PC-9 (cell line): Measurements from ENCODE around the gene RAB40C. TPM values are rescaled to one million over a fixed set of nuclear protein-coding genes. Genes with fewer than 3 reads are reported as not detected.

Experiments
- BruUV-seq: library from RNA; stranded (reverse); fragments of 400-500 nt; replicated peaks from 2 replicates; lab custom pipeline; 2021; lab: Mats Ljungman, UMichigan
- CTCF ChIA-PET: fragments of 300-600 bp; sonication (Branson Sonifier 250); formaldehyde crosslinking; loops from one replicate; lab custom pipeline; 2022; ENCODE audit warnings: antibody characterized with exemption; lab: Charles Lee
- POLR2A ChIA-PET: fragments of 300-600 bp; sonication (Branson Sonifier 250); formaldehyde crosslinking; loops from one replicate; lab custom pipeline; 2022; ENCODE audit warnings: antibody characterized with exemption; ENCODE audit not compliant: unreplicated experiment; lab: Charles Lee
- DNase-seq, 2 experiments: peaks; one replicate each; pipeline versions ENCODE4 v3.0.0 to v3.0.0-alpha.2; 2015 to 2022; ENCODE audit warnings: mixed read lengths in 1 of 2
- H2AFZ ChIP-seq: fragments of 200-600 bp; sonication (generic); 2 replicates; pipeline ENCODE4 v1.8.1; 2017; ENCODE audit warnings: antibody characterized with exemption
- H3F3A ChIP-seq: fragments of 200-600 bp; sonication (generic); 2 replicates; pipeline ENCODE4 v1.8.1; 2017; ENCODE audit warnings: antibody characterized with exemption, mild to moderate bottlenecking, low read depth; ENCODE audit not compliant: insufficient read depth
- H3K27ac ChIP-seq: fragments of 200-600 bp; sonication (generic); 2 replicates; pipeline ENCODE4 v1.6.1; 2016; ENCODE audit warnings: mixed run types
- H3K27me3 ChIP-seq: fragments of 200-600 bp; sonication (generic); 2 replicates; pipeline ENCODE4 v1.6.1; 2016; ENCODE audit warnings: low read depth, mixed run types; ENCODE audit not compliant: insufficient read depth
- H3K36me3 ChIP-seq: fragments of 200-600 bp; sonication (generic); 2 replicates; pipeline ENCODE4 v1.6.1; 2016; ENCODE audit warnings: low read depth, mixed run types
- H3K4me1 ChIP-seq: fragments of 200-600 bp; sonication (generic); replicated peaks from 2 replicates; pipeline ENCODE4 v1.6.1; 2016; ENCODE audit warnings: mixed run types; ENCODE audit not compliant: insufficient read depth
- H3K4me2 ChIP-seq: fragments of 200-600 bp; sonication (generic); 2 replicates; pipeline ENCODE4 v1.6.1; 2017; ENCODE audit warnings: mixed run types
- H3K4me3 ChIP-seq: fragments of 200-600 bp; sonication (generic); 2 replicates; pipeline ENCODE4 v1.6.1; 2016; ENCODE audit warnings: mixed run types
- H3K79me2 ChIP-seq: fragments of 200-600 bp; sonication (generic); 2 replicates; pipeline ENCODE4 v1.6.1; 2017; ENCODE audit warnings: low read depth, mixed run types
- H3K9me2 ChIP-seq: fragments of 200-600 bp; sonication (generic); 2 replicates; pipeline ENCODE4 v1.8.1; 2017; ENCODE audit warnings: mild to moderate bottlenecking; ENCODE audit not compliant: insufficient read depth
- H3K9me3 ChIP-seq: fragments of 200-600 bp; sonication (generic); 2 replicates; pipeline ENCODE4 v1.8.1; 2016; ENCODE audit warnings: low read depth; ENCODE audit not compliant: insufficient read depth
- H4K20me1 ChIP-seq: fragments of 200-600 bp; sonication (generic); 2 replicates; pipeline ENCODE4 v1.8.1; 2017; ENCODE audit not compliant: insufficient read depth
- CTCF ChIP-seq: fragments of 200-600 bp; sonication (generic); conservative IDR thresholded peaks from 2 replicates; pipeline ENCODE4 v1.6.1; 2017; ENCODE audit warnings: mixed run types, antibody characterized with exemption, mild to moderate bottlenecking, moderate library complexity
- EZH2 ChIP-seq: fragments of 200-600 bp; sonication (generic); IDR thresholded peaks from 2 replicates; pipeline ENCODE4 v1.8.0; 2017; ENCODE audit warnings: antibody characterized with exemption, low read depth
- intact Hi-C: fragments of 100-400 bp; cut with micrococcal nuclease; formaldehyde crosslinking; loops from one replicate; pipeline ENCODE4 v1.10.0; 2022; ENCODE audit not compliant: unreplicated experiment
- total RNA-seq: library from RNA; stranded (reverse); gene quantifications from 2 replicates; pipeline ENCODE4 v1.2.3, GENCODE V29; 2021

Gene RAB40C
- total RNA-seq, 1 experiment from 2014 or later, result 47.1 TPM

GRCh38 chr16:648071-648780, 58.4 kb downstream of the RAB40C start:
- TSS peak; percentile 72 for BruUV-seq
- TF ChIP-seq CTCF (peak; percentile 73), EZH2 (no peak)
- Histone ChIP-seq H3K27ac (peak overlapping the region; percentile 82), H2AFZ (peak overlapping the region; percentile 90; the same call in 1 of the 2 replicates), H3K27me3 (no peaks in the 10 kb centered on the region), H3K9me2 (no peaks in the 10 kb centered on the region), H3K4me3 (peak overlapping the region; percentile 85), H3K4me1 (peaks cover 60% of the 10 kb centered on the region), H3K36me3 (no peaks in the 10 kb centered on the region), H4K20me1 (peaks cover 17% of the 10 kb centered on the region; the same call in 1 of the 2 replicates), H3K4me2 (peak overlapping the region; percentile 92), H3K9me3 (no peaks in the 10 kb centered on the region), H3F3A (peaks cover 33% of the 10 kb centered on the region), H3K79me2 (peaks cover 62% of the 10 kb centered on the region)
- ChIA-PET POLR2A (interaction anchor here (0.6 to 1.0 kb wide), 2 partner anchors 12 to 32 kb away, joined by 3 to 5 read pairs; partner anchors contain the start of gene STUB1), CTCF (interaction anchor here (0.6 kb wide), 2 partner anchors 261 to 266 kb away, joined by 4 to 7 read pairs; no protein-coding TSS in a partner anchor)
- peak in 1 of 2 experiments; percentile 67 for DNase-seq
- intact Hi-C loops, result loop anchor here (2.0 to 10.0 kb wide), 2 partner anchors 121 to 263 kb away; partner anchors contain the start of genes CAPN15 and PGAP6

GRCh38 chr16:648781-649589, 59.1 kb downstream of the RAB40C start, which contains the start of gene WDR90:
Gene WDR90, plus strand, starts transcription at chr16:649365. Its CDS starts 52 bp downstream, at chr16:649417.
- BruUV-seq, result no TSS peak
- H3K9me2 ChIP-seq, result no peaks in the 10 kb centered on the region
- intact Hi-C loops, result loop anchor here (1.0 to 10.0 kb wide), 3 partner anchors 56 to 264 kb away; partner anchors contain the start of genes CAPN15 and PGAP6
- H3K27me3 ChIP-seq, result no peaks in the 10 kb centered on the region
- H2AFZ ChIP-seq, result peak within 1 kb of the TSS; percentile 90
- peak; percentile 84 to 95 for DNase-seq
- no peaks in the 10 kb centered on the region for H3K9me3 ChIP-seq
- peaks cover 33% of the 10 kb centered on the region for H3F3A ChIP-seq
- peaks cover 17% of the 10 kb centered on the region; the same call in 1 of the 2 replicates for H4K20me1 ChIP-seq
- H3K4me3 ChIP-seq, result peak within 1 kb of the TSS; percentile 85
- ChIA-PET CTCF (interaction anchor here (0.6 kb wide), 1 partner anchor 262 kb away, joined by 4 read pairs; no protein-coding TSS in a partner anchor), POLR2A (interaction anchor here (0.7 to 1.0 kb wide), 3 partner anchors 30 to 79 kb away, joined by 3 to 5 read pairs (median 4); partner anchors contain the start of gene STUB1)
- peak within 1 kb of the TSS; percentile 92 for H3K4me2 ChIP-seq
- H3K4me1 ChIP-seq, result peaks cover 54% of the 10 kb centered on the region
- peak within 1 kb of the TSS; percentile 82 for H3K27ac ChIP-seq
- no peak for TF ChIP-seq EZH2
- TF ChIP-seq CTCF, result no peak
- peaks cover 55% of the 10 kb centered on the region for H3K79me2 ChIP-seq
- no peaks in the 10 kb centered on the region for H3K36me3 ChIP-seq

- Histone ChIP-seq H2AFZ (peak overlapping the region; percentile 90), H3K4me1 (peaks cover 48% of the 10 kb centered on the region), H3K79me2 (peaks cover 48% of the 10 kb centered on the region), H3K9me3 (no peaks in the 10 kb centered on the region), H3K36me3 (no peaks in the 10 kb centered on the region), H3K27me3 (no peaks in the 10 kb centered on the region), H3K4me2 (peak overlapping the region; percentile 92), H3K4me3 (peak overlapping the region; percentile 85), H3F3A (peaks cover 28% of the 10 kb centered on the region), H3K27ac (no peak overlapping the region), H4K20me1 (peaks cover 17% of the 10 kb centered on the region; the same call in 1 of the 2 replicates), H3K9me2 (no peaks in the 10 kb centered on the region)
- TF ChIP-seq CTCF, result no peak
- no peak for TF ChIP-seq EZH2
- ChIA-PET POLR2A (interaction anchor here (0.7 kb wide), 3 partner anchors 29 to 123 kb away, joined by 3 to 6 read pairs (median 4); no protein-coding TSS in a partner anchor), CTCF (interaction anchor here (0.7 kb wide), 1 partner anchor 27 kb away, joined by 7 read pairs; no protein-coding TSS in a partner anchor)
- no peak for DNase-seq
- no TSS peak for BruUV-seq
- intact Hi-C loops, result loop anchor here (1.0 to 10.0 kb wide), 3 partner anchors 56 to 265 kb away; partner anchors contain the start of genes CAPN15 and PGAP6
Measured at GRCh38 chr16:649631-650030, 59.8 kb downstream of the RAB40C start.
